ENCODE results near the gene DNAL1.

DNAL1 gene

GRCh38 chr14:73623504-73624054, 21.2 kb upstream of the DNAL1 start:
- TF ChIP-seq, protein P1, sequence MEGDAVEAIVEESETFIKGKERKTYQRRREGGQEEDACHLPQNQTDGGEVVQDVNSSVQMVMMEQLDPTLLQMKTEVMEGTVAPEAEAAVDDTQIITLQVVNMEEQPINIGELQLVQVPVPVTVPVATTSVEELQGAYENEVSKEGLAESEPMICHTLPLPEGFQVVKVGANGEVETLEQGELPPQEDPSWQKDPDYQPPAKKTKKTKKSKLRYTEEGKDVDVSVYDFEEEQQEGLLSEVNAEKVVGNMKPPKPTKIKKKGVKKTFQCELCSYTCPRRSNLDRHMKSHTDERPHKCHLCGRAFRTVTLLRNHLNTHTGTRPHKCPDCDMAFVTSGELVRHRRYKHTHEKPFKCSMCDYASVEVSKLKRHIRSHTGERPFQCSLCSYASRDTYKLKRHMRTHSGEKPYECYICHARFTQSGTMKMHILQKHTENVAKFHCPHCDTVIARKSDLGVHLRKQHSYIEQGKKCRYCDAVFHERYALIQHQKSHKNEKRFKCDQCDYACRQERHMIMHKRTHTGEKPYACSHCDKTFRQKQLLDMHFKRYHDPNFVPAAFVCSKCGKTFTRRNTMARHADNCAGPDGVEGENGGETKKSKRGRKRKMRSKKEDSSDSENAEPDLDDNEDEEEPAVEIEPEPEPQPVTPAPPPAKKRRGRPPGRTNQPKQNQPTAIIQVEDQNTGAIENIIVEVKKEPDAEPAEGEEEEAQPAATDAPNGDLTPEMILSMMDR (IDR thresholded peaks at IDR 0.05; ENCODE audit: control insufficient read depth, insufficient read depth, low read depth, low read length, missing control alignments), result no peak
- H3K4me3 ChIP-seq (ENCODE audit: control insufficient read depth, low read depth, low read length), result no peak overlapping the region
- DNase-seq (ENCODE audit: low read depth), result no peak

DNA sequence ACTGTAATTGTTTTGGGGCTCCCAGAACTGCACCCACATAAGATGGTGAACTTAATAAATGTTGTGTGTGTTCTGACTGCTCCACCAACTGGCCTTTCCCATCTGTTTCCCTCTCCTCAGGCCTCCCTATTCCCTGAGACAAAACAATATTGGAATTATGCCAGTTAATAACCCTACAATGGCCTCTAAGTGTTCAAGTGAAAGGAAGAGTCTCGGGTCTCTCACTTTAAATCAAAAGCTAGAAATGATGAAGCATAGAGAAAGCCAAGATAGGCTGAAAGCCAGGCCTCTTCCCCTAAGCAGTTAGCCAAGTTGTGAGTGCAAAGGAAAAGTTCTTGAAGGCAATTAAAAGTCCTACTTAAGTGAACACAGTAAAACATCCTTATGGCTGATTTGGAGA, 19.1 kb upstream of the DNAL1 start:
- H3K4me3 ChIP-seq (ENCODE audit: control insufficient read depth, low read depth, low read length), result no peak overlapping the region
- no peak for DNase-seq (ENCODE audit: low read depth)
- TF ChIP-seq, protein P1 (IDR thresholded peaks at IDR 0.05; ENCODE audit: control insufficient read depth, insufficient read depth, low read depth, low read length, missing control alignments), result no peak

GRCh38 chr14:73627151-73627558, 17.6 kb upstream of the DNAL1 start:
- no peak overlapping the region for H3K4me3 ChIP-seq (ENCODE audit: control insufficient read depth, low read depth, low read length)
- DNase-seq (ENCODE audit: low read depth), result no peak
- TF ChIP-seq, protein P1 (IDR thresholded peaks at IDR 0.05; ENCODE audit: control insufficient read depth, insufficient read depth, low read depth, low read length, missing control alignments), result no peak

DNA sequence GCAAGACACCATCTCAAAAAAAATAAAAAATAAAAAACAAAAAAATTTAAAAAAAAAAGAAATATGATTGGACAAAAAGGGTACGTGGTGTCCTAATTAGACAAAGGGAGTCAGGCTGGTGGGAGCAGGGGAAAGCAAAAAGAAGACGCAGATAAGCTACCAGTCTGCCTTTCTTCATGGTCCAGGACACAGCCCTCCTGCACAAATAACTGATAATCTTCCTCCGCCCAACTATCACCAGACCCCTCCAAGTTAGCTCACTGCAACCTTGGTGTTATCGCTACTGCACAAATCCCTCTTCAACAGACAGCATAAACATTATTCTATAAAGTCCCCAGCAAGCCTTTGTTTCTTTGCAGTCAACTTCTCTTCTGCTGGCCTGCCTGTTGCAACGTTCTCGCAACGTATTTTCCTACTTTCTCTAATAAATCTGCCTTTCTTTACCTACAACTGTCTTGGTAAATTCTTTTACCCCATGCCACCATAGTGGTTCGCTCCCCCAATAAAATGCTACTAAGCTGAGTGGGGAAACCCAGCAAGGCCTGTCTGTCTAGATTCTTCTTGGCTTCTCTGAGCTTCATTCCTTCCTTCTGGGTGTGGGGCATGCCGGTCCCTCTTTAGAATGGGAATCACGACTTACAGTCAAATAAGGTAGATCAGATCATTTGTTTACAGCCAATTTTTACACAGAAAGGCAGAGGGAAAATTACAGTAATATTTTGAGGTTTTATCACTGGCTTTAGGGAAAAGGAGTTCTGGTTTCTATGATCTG, 14.6 kb upstream of the DNAL1 start:
- no peak for DNase-seq (ENCODE audit: low read depth)

GRCh38 chr14:73633116-73634010, 11.4 kb upstream of the DNAL1 start:
- peak overlapping the region; percentile 47 for H3K4me3 ChIP-seq (ENCODE audit: control insufficient read depth, low read depth, low read length)
- peak; percentile 29 for DNase-seq (ENCODE audit: low read depth)

More for the DNA sequence above, 14.6 kb upstream of the DNAL1 start:
- H3K4me3 ChIP-seq (ENCODE audit: control insufficient read depth, low read depth, low read length), result no peak overlapping the region
- TF ChIP-seq, protein P1 (IDR thresholded peaks at IDR 0.05; ENCODE audit: control insufficient read depth, insufficient read depth, low read depth, low read length, missing control alignments), result no peak

More at GRCh38 chr14:73633116-73634010, 11.4 kb upstream of the DNAL1 start:
- TF ChIP-seq, protein P1 (IDR thresholded peaks at IDR 0.05; ENCODE audit: control insufficient read depth, insufficient read depth, low read depth, low read length, missing control alignments), result peak; percentile 86

Measured in AG09309 (cell line).